ENCODE data around the gene LRRC8D. TPM values are rescaled to one million over a fixed set of nuclear protein-coding genes. Genes with fewer than 3 reads are reported as not detected.

LRRC8D gene
- total RNA-seq, 1 experiment from 2014 or later = 37.2 TPM

DNA sequence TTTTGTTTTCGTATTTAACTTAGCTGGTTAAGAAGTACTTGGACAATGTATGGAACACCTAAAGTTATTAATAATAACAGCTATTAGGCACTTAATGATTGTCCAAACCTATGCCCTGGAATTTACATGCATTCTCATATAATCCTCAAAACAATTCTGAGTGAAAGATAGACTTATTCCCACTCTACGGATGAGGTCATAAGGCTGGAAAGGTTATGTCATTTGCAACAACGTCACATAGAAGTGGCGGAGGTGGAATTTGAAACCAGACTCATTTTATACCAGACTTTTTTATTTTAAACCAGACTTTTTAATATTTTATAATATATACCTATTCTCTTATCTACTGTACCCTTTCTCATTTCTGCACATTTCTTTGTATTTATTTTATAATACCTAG, 8.4 kb downstream of the LRRC8D start:
- H4K8ac ChIP-seq (replicated peaks; ENCODE audit: insufficient read length, low read depth, low read length) = no peak overlapping the region
- H3K79me1 ChIP-seq (ENCODE audit: insufficient read depth, low read depth, low read length, poor library complexity, severe bottlenecking) = peaks cover 9% of the 10 kb centered on the region
- H4K20me1 ChIP-seq (ENCODE audit: control insufficient read depth, insufficient read depth, insufficient read length) = no peaks in the 10 kb centered on the region
- no peak overlapping the region for H3K18ac ChIP-seq (ENCODE audit: insufficient read length, low read depth, low read length)
- H3K9me3 Mint-ChIP-seq = no peaks in the 10 kb centered on the region
- no peak overlapping the region for H3K14ac ChIP-seq (ENCODE audit: insufficient read depth, low read length)
- H2BK12ac ChIP-seq (ENCODE audit: insufficient read length, low read depth, low read length) = no peak overlapping the region
- no peak overlapping the region for H2BK20ac ChIP-seq (ENCODE audit: low read depth, low read length, poor library complexity, severe bottlenecking)
- no peak overlapping the region for H3K27ac Mint-ChIP-seq
- DNase-seq = no peak
- H2AFZ ChIP-seq (ENCODE audit: low read length) = no peak overlapping the region
- TF ChIP-seq, protein P1, sequence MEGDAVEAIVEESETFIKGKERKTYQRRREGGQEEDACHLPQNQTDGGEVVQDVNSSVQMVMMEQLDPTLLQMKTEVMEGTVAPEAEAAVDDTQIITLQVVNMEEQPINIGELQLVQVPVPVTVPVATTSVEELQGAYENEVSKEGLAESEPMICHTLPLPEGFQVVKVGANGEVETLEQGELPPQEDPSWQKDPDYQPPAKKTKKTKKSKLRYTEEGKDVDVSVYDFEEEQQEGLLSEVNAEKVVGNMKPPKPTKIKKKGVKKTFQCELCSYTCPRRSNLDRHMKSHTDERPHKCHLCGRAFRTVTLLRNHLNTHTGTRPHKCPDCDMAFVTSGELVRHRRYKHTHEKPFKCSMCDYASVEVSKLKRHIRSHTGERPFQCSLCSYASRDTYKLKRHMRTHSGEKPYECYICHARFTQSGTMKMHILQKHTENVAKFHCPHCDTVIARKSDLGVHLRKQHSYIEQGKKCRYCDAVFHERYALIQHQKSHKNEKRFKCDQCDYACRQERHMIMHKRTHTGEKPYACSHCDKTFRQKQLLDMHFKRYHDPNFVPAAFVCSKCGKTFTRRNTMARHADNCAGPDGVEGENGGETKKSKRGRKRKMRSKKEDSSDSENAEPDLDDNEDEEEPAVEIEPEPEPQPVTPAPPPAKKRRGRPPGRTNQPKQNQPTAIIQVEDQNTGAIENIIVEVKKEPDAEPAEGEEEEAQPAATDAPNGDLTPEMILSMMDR (conservative IDR thresholded peaks at IDR 0.05) = no peak
- no peak overlapping the region for H4K91ac ChIP-seq (ENCODE audit: insufficient read length, low read depth, low read length)
- peaks cover 47% of the 10 kb centered on the region in 2 experiments for H3K4me1 Mint-ChIP-seq
- H2BK120ac ChIP-seq (ENCODE audit: low read depth, low read length, poor library complexity, severe bottlenecking) = no peak overlapping the region
- no peaks in the 10 kb centered on the region for H3K27me3 Mint-ChIP-seq (ENCODE audit: low read depth)
- no peak overlapping the region for H2AK5ac ChIP-seq (ENCODE audit: insufficient read length, low read length)
- no peak overlapping the region for H3K4me2 ChIP-seq (ENCODE audit: insufficient read depth, insufficient read length, low read length)
- H3K27ac ChIP-seq (ENCODE audit: insufficient read length, low read depth, low read length) = no peak overlapping the region
- no peak overlapping the region for H3T11ph ChIP-seq (ENCODE audit: low read length)
- H3K36me3 Mint-ChIP-seq (ENCODE audit: insufficient read depth in 1 of 3, low read depth in 3 of 3) = peaks cover 5 to 24% (median 24%) of the 10 kb centered on the region in 3 experiments; a peak in 6 of 7 replicates
- no peak overlapping the region for H3K4me3 Mint-ChIP-seq
- H4K5ac ChIP-seq (ENCODE audit: insufficient read length, low read depth, low read length) = no peak overlapping the region
- H3K4ac ChIP-seq (ENCODE audit: low read depth, low read length) = no peak overlapping the region
- no peaks in the 10 kb centered on the region for H3K23me2 ChIP-seq (ENCODE audit: insufficient read length, low read depth, low read length, poor library complexity, severe bottlenecking)
- no peak overlapping the region for H3K9ac ChIP-seq (ENCODE audit: extremely low read depth, insufficient read length, low read length)
- H3K9me3 ChIP-seq (ENCODE audit: control insufficient read depth, low read depth, low read length) = no peaks in the 10 kb centered on the region
- H3K79me2 ChIP-seq (ENCODE audit: insufficient read depth, low read length) = peaks cover 3% of the 10 kb centered on the region; the same call in 1 of the 2 replicates
- peaks cover 10% of the 10 kb centered on the region for H3K4me1 ChIP-seq (ENCODE audit: insufficient read depth, low read length)
- no peak overlapping the region for H2BK5ac ChIP-seq (ENCODE audit: insufficient read length, low read length)
- WGBS (ENCODE audit: extremely low coverage, insufficient read length, low lambda C conversion rate) = no CpG with 5 or more reads among the region's 4 CpGs
- no peak overlapping the region for H2BK15ac ChIP-seq (ENCODE audit: low read depth, low read length)
- H3K56ac ChIP-seq (ENCODE audit: insufficient read length, low read depth, low read length) = no peak overlapping the region
- H3K27me3 ChIP-seq (ENCODE audit: insufficient read depth, low read length) = no peaks in the 10 kb centered on the region
- no peak overlapping the region for H3K23ac ChIP-seq (ENCODE audit: insufficient read length, low read depth, low read length)

All from H9 (cell line).